IMR-90 (cell line): ENCODE measurements around the gene DIAPH2. TPM values are rescaled to one million over a fixed set of nuclear protein-coding genes. Genes with fewer than 3 reads are reported as not detected.

ENCODE experiments used
- ATAC-seq: fragments of 200-7000 bp; cut with Tn5 transposase; 2 replicates; pipeline ENCODE4 v1.9.1; 2020; ENCODE audit warnings: low read depth, mild to moderate bottlenecking, moderate library complexity
- BruUV-seq: library from RNA; stranded (reverse); fragments of 400-500 nt; replicated peaks from 2 replicates; lab custom pipeline; 2021; lab: Mats Ljungman, UMichigan
- CTCF ChIA-PET: fragments of 300-600 bp; formaldehyde crosslinking; extraction: SDS; loops from one replicate; lab custom pipeline; 2021; ENCODE audit warnings: antibody characterized with exemption; lab: Yijun Ruan, JAX
- POLR2A ChIA-PET: fragments of 300-600 bp; sonication (Branson Sonifier 250); formaldehyde crosslinking; loops from one replicate; lab custom pipeline; 2022; ENCODE audit warnings: antibody characterized with exemption; ENCODE audit not compliant: unreplicated experiment; lab: Charles Lee
- DNase-seq: peaks from one replicate; pipeline ENCODE4 v3.0.0; 2013
- H2AFZ ChIP-seq: replicated peaks from 2 replicates; pipeline ENCODE3; 2013; ENCODE audit warnings: low read length, mild to moderate bottlenecking; ENCODE audit not compliant: poor library complexity
- H2AK5ac ChIP-seq: 2 replicates; pipeline ENCODE4 v1.6.1; 2013; ENCODE audit warnings: low read depth, low read length, inconsistent platforms
- H2AK9ac ChIP-seq: replicated peaks from 2 replicates; pipeline ENCODE3; 2013; ENCODE audit warnings: mild to moderate bottlenecking, low read depth, low read length, moderate library complexity; ENCODE audit not compliant: poor library complexity
- H2BK120ac ChIP-seq: 2 replicates; pipeline ENCODE4 v1.6.1; 2013; ENCODE audit warnings: low read depth, low read length, inconsistent platforms
- H2BK15ac ChIP-seq: 3 replicates; pipeline ENCODE4 v1.6.1; 2013; ENCODE audit warnings: low read depth, low read length, inconsistent platforms
- H2BK20ac ChIP-seq: 2 replicates; pipeline ENCODE4 v1.6.1; 2013; ENCODE audit warnings: low read depth, mild to moderate bottlenecking, inconsistent platforms, low read length, moderate library complexity
- H2BK5ac ChIP-seq: 2 replicates; pipeline ENCODE4 v1.6.1; 2013; ENCODE audit warnings: mild to moderate bottlenecking, low read depth, low read length, inconsistent platforms; ENCODE audit not compliant: poor library complexity, severe bottlenecking
- H3K14ac ChIP-seq: replicated peaks from 2 replicates; pipeline ENCODE4 v1.6.1; 2013; ENCODE audit warnings: low read depth, low read length, inconsistent platforms
- H3K18ac ChIP-seq: 2 replicates; pipeline ENCODE4 v1.6.1; 2013; ENCODE audit warnings: low read depth, low read length, control low read depth
- H3K23ac ChIP-seq: 2 replicates; pipeline ENCODE4 v1.6.1; 2013; ENCODE audit warnings: low read depth, low read length, inconsistent platforms
- H3K27ac ChIP-seq: 2 replicates; pipeline ENCODE4 v1.5.1; 2013; ENCODE audit warnings: mild to moderate bottlenecking, control low read depth, low read length; ENCODE audit not compliant: insufficient read depth
- H3K27me3 ChIP-seq: 2 replicates; pipeline ENCODE4 v1.6.1; 2013; ENCODE audit warnings: low read length; ENCODE audit not compliant: control insufficient read depth, insufficient read depth
- H3K36me3 ChIP-seq: 2 replicates; pipeline ENCODE4 v1.6.1; 2013; ENCODE audit warnings: low read length, mixed read lengths; ENCODE audit not compliant: control insufficient read depth, insufficient read depth
- H3K4ac ChIP-seq: 2 replicates; pipeline ENCODE4 v1.6.1; 2013; ENCODE audit warnings: low read depth, low read length, inconsistent platforms
- H3K4me1 ChIP-seq: 2 replicates; pipeline ENCODE4 v1.6.1; 2013; ENCODE audit warnings: low read length, mixed read lengths; ENCODE audit not compliant: control insufficient read depth, insufficient read depth
- H3K4me2 ChIP-seq: 2 replicates; pipeline ENCODE4 v1.6.1; 2013; ENCODE audit warnings: low read depth, mild to moderate bottlenecking, control low read depth, low read length, moderate library complexity
- H3K4me3 ChIP-seq: 2 replicates; pipeline ENCODE4 v1.5.1; 2013; ENCODE audit warnings: low read depth, mild to moderate bottlenecking, control low read depth, low read length, moderate library complexity; ENCODE audit not compliant: insufficient read depth
- H3K56ac ChIP-seq: 2 replicates; pipeline ENCODE4 v1.6.1; 2013; ENCODE audit warnings: low read length, inconsistent platforms; ENCODE audit not compliant: insufficient read depth; ENCODE audit errors: extremely low read depth
- H3K79me1 ChIP-seq, 2 experiments: 2 replicates each; pipeline ENCODE4 v1.6.1; 2013; ENCODE audit warnings: low read length in 2 of 2, inconsistent platforms in 1 of 2, low read depth in 1 of 2
- H3K9ac ChIP-seq: 2 replicates; pipeline ENCODE4 v1.6.1; 2013; ENCODE audit warnings: low read depth, low read length, control low read depth
- H3K9me1 ChIP-seq: 2 replicates; pipeline ENCODE4 v1.6.1; 2013; ENCODE audit warnings: low read length, inconsistent platforms; ENCODE audit not compliant: insufficient read depth
- H3K9me3 ChIP-seq: 2 replicates; pipeline ENCODE4 v1.6.1; 2013; ENCODE audit warnings: low read length; ENCODE audit not compliant: control insufficient read depth, insufficient read depth
- H4K20me1 ChIP-seq: 2 replicates; pipeline ENCODE4 v1.6.1; 2013; ENCODE audit warnings: low read length, inconsistent platforms; ENCODE audit not compliant: insufficient read depth
- H4K5ac ChIP-seq: 2 replicates; pipeline ENCODE4 v1.6.1; 2013; ENCODE audit warnings: mild to moderate bottlenecking, low read depth, low read length, control low read depth
- H4K8ac ChIP-seq, 2 experiments: 2 replicates each; pipeline ENCODE4 v1.6.1; 2013; ENCODE audit warnings: low read depth in 2 of 2, low read length in 2 of 2, control low read depth in 1 of 2, inconsistent platforms in 1 of 2
- H4K91ac ChIP-seq: 2 replicates; pipeline ENCODE4 v1.6.1; 2013; ENCODE audit warnings: low read depth, low read length, inconsistent platforms; ENCODE audit not compliant: insufficient read depth
- MAZ ChIP-seq: IDR thresholded peaks from 2 replicates; pipeline ENCODE4 v1.6.1; 2012; ENCODE audit warnings: low read depth, mild to moderate bottlenecking, low read length, improper control_type of control experiment, moderate library complexity, borderline replicate concordance
- NFE2L2 ChIP-seq: fragments of 150-350 bp; IDR thresholded peaks from 2 replicates; pipeline ENCODE4 v1.6.1; 2016; ENCODE audit warnings: low read depth, mild to moderate bottlenecking, low read length
- POLR2A ChIP-seq: IDR thresholded peaks from 2 replicates; pipeline ENCODE4 v1.6.1; 2012; ENCODE audit warnings: mild to moderate bottlenecking, low read depth, low read length
- USF2 ChIP-seq: fragments of 150-350 bp; IDR thresholded peaks from 2 replicates; pipeline ENCODE4 v1.6.1; 2017; ENCODE audit warnings: mild to moderate bottlenecking, antibody characterized with exemption, low read length, low read depth
- WGBS, 2 experiments: methylation state at CpG; one replicate each; pipeline versions ENCODE4 v1.1.5 to v1.1.7; 2013; ENCODE audit warnings: missing lambda C conversion rate in 2 of 2; ENCODE audit not compliant: insufficient read length in 1 of 2; ENCODE audit errors: extremely low coverage in 2 of 2; 5-methylcytosine and 5-hydroxymethylcytosine counted together
- dilution Hi-C: fragments of 300-500 bp; cut with HindIII; formaldehyde crosslinking; loops from one replicate; pipeline ENCODE4 v1.14.3; 2018; ENCODE audit warnings: low sequenced_read_pairs; ENCODE audit not compliant: unreplicated experiment
- in situ Hi-C: fragments of 300-500 bp; cut with MboI; formaldehyde crosslinking; loops from 3 replicates; pipeline ENCODE4 v1.14.3; 2019; ENCODE audit warnings: low sequenced_read_pairs, inconsistent platforms, mixed read lengths
- intact Hi-C: fragments of 100-400 bp; cut with micrococcal nuclease; formaldehyde crosslinking; loops from 2 replicates; pipeline ENCODE4 v1.10.0; 2022
- polyA plus RNA-seq, 3 experiments: library from polyadenylated mRNA; depleted of rRNA; stranded (reverse); fragments of >200 nt; gene quantifications; 2 replicates each; pipeline ENCODE4 v1.2.3, GENCODE V29; 2012; ENCODE audit warnings: low replicate concordance in 1 of 3
- total RNA-seq: library from RNA; depleted of rRNA; stranded (reverse); fragments of >200 nt; gene quantifications from 2 replicates; pipeline ENCODE4 v1.2.3, GENCODE V29; 2012

The DIAPH2 gene
- total and polyA plus RNA-seq, 2 of the 4 experiments (the other 2 are of a cell fraction), result 3.6 to 19.9 TPM

GRCh38 chrX:97006167-97006566, 321.5 kb downstream of the DIAPH2 start:
- H4K20me1 ChIP-seq, result no peaks in the 10 kb centered on the region
- intact Hi-C loops, result no loop called here
- H4K91ac ChIP-seq, result no peak overlapping the region
- H3K18ac ChIP-seq, result no peak overlapping the region
- no peak overlapping the region for H2BK20ac ChIP-seq
- no peak overlapping the region for H3K9ac ChIP-seq
- no peak for DNase-seq
- no peaks in the 10 kb centered on the region for H3K79me1 ChIP-seq
- no peaks in the 10 kb centered on the region for H3K36me3 ChIP-seq
- H3K9me1 ChIP-seq, result no peaks in the 10 kb centered on the region; the same call in 1 of the 2 replicates
- H3K27ac ChIP-seq, result no peak overlapping the region
- BruUV-seq, result no TSS peak
- H4K8ac ChIP-seq, result no peak overlapping the region
- no peaks in the 10 kb centered on the region for H3K9me3 ChIP-seq
- ChIA-PET CTCF (no interaction called here), POLR2A (no interaction called here)
- no peak overlapping the region for H2AK9ac ChIP-seq
- ATAC-seq, result no peak
- H3K56ac ChIP-seq, result no peak overlapping the region
- H3K4me3 ChIP-seq, result no peak overlapping the region
- no peak overlapping the region for H2BK120ac ChIP-seq
- no peak overlapping the region for H4K5ac ChIP-seq
- no peak overlapping the region for H3K4ac ChIP-seq
- TF ChIP-seq NFE2L2 (no peak), MAZ (no peak), POLR2A (no peak), USF2 (no peak)
- H3K4me1 ChIP-seq, result no peaks in the 10 kb centered on the region
- no CpG with 5 or more reads among the region's 3 CpGs for WGBS, 2 experiments
- dilution Hi-C loops, result no loop called here
- H2BK5ac ChIP-seq, result no peak overlapping the region
- no peak overlapping the region for H3K23ac ChIP-seq
- no peak overlapping the region for H3K4me2 ChIP-seq
- in situ Hi-C loops, result no loop called here
- no peak overlapping the region for H2AK5ac ChIP-seq
- H3K27me3 ChIP-seq, result no peaks in the 10 kb centered on the region
- H2BK15ac ChIP-seq, result no peak overlapping the region
- H3K14ac ChIP-seq, result no peak overlapping the region
- no peak overlapping the region for H2AFZ ChIP-seq
